WERI-Rb-1 (cell line): Measurements from ENCODE around the gene KIAA0825.

ENCODE experiments used
- DNase-seq: peaks from one replicate; pipeline ENCODE4 v3.0.0-alpha.2; 2020
- H3K27ac ChIP-seq: fragments of 250-450 bp; sonication (Bioruptor Pico); 2 replicates; pipeline ENCODE4 v1.5.1; 2020; ENCODE audit warnings: mild to moderate bottlenecking, moderate library complexity
- H3K27me3 ChIP-seq: fragments of 250-450 bp; sonication (Bioruptor Pico); 2 replicates; pipeline ENCODE4 v1.5.1; 2021; ENCODE audit warnings: mild to moderate bottlenecking, low read depth, moderate library complexity; ENCODE audit not compliant: insufficient read depth, severe bottlenecking
- H3K36me3 ChIP-seq: fragments of 250-450 bp; sonication (Bioruptor Pico); 2 replicates; pipeline ENCODE4 v1.5.1; 2020; ENCODE audit warnings: mild to moderate bottlenecking, moderate library complexity
- H3K4me3 ChIP-seq: 2 replicates; pipeline ENCODE4 v1.5.1; 2011; ENCODE audit warnings: low read depth, mild to moderate bottlenecking, control low read depth, low read length
- H3K9me3 ChIP-seq: fragments of 250-450 bp; sonication (Bioruptor Pico); 2 replicates; pipeline ENCODE4 v1.5.1; 2021; ENCODE audit warnings: mild to moderate bottlenecking, moderate library complexity; ENCODE audit not compliant: severe bottlenecking
- TF ChIP-seq, protein P1 (sequence below): IDR thresholded peaks from 2 replicates; pipeline ENCODE4 v1.5.1; 2011; ENCODE audit warnings: low read depth, mild to moderate bottlenecking, control low read depth, inconsistent platforms, low read length

The KIAA0825 gene

DNA sequence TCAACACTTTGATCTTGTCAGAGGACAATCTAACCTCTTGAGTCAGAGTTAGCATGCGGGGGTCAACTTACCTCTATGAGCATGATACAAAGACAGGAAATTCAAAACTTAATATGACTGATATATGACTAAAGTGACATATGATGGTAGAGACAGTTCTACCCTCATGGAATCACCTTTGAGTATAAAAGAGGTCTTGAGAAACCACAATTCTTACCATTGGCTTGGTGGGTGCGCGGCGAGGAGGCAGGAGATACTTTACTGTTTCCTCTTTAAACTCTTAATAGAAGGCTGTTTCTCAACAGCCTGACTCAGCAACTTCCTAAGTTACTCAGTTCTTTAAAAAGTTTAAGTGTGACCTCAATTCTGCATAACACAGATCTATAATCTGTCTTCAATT is 372.8 kb downstream of the KIAA0825 start:
- TF ChIP-seq, protein P1, sequence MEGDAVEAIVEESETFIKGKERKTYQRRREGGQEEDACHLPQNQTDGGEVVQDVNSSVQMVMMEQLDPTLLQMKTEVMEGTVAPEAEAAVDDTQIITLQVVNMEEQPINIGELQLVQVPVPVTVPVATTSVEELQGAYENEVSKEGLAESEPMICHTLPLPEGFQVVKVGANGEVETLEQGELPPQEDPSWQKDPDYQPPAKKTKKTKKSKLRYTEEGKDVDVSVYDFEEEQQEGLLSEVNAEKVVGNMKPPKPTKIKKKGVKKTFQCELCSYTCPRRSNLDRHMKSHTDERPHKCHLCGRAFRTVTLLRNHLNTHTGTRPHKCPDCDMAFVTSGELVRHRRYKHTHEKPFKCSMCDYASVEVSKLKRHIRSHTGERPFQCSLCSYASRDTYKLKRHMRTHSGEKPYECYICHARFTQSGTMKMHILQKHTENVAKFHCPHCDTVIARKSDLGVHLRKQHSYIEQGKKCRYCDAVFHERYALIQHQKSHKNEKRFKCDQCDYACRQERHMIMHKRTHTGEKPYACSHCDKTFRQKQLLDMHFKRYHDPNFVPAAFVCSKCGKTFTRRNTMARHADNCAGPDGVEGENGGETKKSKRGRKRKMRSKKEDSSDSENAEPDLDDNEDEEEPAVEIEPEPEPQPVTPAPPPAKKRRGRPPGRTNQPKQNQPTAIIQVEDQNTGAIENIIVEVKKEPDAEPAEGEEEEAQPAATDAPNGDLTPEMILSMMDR, result no peak
- Histone ChIP-seq H3K9me3 (no peaks in the 10 kb centered on the region), H3K27ac (no peak overlapping the region), H3K36me3 (no peaks in the 10 kb centered on the region), H3K4me3 (no peak overlapping the region), H3K27me3 (no peaks in the 10 kb centered on the region)
- DNase-seq, result no peak

DNA sequence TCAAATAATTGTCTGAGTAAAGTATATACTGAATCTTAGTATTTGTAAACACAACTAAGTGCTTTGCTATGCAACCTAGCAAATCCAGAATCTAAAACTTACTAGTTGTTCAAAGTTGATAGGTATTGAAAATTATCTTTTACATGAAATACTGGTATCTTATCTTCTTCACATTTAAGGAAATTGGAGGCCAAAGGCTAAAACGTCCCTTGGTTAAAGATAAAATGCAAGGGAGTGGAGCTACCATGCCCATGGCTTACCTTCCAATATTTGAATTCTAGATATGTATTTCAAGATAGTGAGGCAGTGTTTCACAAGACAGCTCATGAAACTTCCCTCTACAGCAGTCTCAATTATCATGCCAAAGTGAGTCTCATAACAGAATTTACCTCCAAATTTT is 373.5 kb downstream of the KIAA0825 start:
- Histone ChIP-seq H3K27ac (no peak overlapping the region), H3K9me3 (no peaks in the 10 kb centered on the region), H3K4me3 (no peak overlapping the region), H3K27me3 (no peaks in the 10 kb centered on the region), H3K36me3 (no peaks in the 10 kb centered on the region)
- no peak for DNase-seq
- TF ChIP-seq, protein P1, result no peak

DNA sequence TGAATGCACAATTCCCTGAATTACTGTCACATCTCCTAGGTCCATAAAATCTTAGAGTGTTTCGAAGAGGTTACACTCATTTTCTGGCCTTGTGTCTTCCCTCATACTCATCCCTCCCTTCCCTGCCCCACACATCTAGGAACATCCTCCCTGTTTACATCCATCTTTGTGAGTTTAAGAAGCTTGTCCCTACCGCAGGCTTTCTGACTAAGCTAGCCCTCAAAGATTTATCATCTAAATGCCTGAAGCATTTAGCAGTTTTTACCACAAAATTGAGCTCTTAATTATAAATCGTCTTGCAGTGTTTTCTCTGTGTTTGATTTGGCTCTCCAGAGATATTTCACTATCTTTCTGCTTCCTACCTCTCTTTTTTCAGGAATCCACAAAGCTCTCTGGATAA is 374.8 kb downstream of the KIAA0825 start:
- no peak for DNase-seq
- H3K27ac ChIP-seq, result no peak overlapping the region
- no peak overlapping the region for H3K4me3 ChIP-seq

DNA sequence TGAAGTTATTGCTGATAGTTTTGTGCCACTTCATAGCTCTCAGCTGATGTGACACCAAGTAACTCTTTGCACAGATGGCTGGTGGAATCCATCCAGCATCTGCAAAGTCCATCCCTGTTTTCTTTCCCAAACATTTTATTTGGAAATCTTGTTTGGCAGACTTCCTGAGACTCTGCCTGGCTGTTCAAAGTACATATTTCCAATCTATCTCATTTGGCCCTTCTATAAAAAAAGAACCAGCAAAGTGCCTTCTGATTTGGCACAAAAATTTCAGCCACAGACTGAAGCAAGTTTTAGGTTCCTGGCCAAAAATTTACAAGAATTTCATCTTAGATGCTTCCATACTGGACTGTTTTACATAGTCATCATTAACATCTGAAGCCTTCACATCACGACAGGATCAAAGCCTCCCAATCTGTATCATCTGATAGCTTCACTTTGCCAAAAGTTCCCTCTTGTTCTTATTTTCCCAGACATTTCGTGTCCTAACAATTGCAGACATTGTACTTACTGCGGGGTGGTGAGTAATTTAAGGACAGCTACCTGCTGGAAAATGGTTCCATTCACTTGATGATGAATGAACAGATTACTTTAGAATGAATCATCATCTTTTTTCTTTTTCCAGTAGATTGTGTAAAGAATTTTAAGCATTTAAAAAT is 377.3 kb downstream of the KIAA0825 start:
- TF ChIP-seq, protein P1, result no peak
- Histone ChIP-seq H3K36me3 (no peaks in the 10 kb centered on the region), H3K27ac (no peak overlapping the region), H3K9me3 (no peaks in the 10 kb centered on the region), H3K27me3 (no peaks in the 10 kb centered on the region), H3K4me3 (no peak overlapping the region)
- DNase-seq, result no peak

More for the DNA sequence above, 374.8 kb downstream of the KIAA0825 start:
- no peaks in the 10 kb centered on the region for H3K9me3 ChIP-seq
- H3K27me3 ChIP-seq, result no peaks in the 10 kb centered on the region
- no peaks in the 10 kb centered on the region for H3K36me3 ChIP-seq
- TF ChIP-seq, protein P1, result no peak

DNA sequence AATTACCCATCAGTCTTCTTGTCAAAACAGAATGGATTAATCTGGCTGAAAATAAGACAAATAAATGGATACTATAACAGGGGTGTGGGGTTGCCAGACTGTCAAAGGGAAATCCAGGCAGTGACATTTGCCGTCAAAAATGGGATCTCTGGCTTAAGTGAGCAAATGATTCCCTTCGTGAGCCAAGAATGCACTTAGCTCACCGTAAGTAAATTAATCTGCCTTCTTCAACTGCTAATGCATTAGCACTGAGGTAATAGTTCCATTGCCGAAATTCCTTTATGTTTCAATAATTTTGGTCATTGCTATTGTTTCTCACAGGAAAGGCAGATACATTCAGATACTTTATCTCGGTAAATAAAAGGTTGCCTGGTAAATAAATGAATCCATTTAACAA is 377.8 kb downstream of the KIAA0825 start:
- no peaks in the 10 kb centered on the region for H3K27me3 ChIP-seq
- TF ChIP-seq, protein P1, result no peak
- no peak for DNase-seq
- no peak overlapping the region for H3K4me3 ChIP-seq
- no peaks in the 10 kb centered on the region for H3K36me3 ChIP-seq
- peaks cover 3% of the 10 kb centered on the region for H3K9me3 ChIP-seq
- H3K27ac ChIP-seq, result no peak overlapping the region

DNA sequence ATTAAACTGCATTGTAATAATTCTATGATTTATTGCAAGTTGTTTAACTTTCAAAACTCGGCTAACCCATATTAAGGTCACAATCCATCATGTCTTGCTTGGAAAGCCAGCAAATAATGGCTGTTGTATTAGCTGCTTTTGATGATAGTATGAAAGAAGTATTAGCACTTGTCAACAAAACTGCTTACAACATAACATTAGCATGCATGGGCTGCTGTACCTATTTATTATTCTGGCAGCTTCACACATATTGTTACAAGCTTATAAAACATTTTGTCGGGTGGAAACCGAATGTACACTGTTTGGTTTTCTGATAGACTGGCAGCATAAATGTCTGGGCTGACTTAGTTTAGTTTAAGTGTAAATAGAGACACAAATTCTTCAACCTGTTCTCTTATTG is 378.3 kb downstream of the KIAA0825 start:
- Histone ChIP-seq H3K27me3 (no peaks in the 10 kb centered on the region), H3K36me3 (no peaks in the 10 kb centered on the region), H3K9me3 (peaks cover 4% of the 10 kb centered on the region), H3K4me3 (no peak overlapping the region), H3K27ac (no peak overlapping the region)
- TF ChIP-seq, protein P1, result no peak
- DNase-seq, result no peak
